H1 (cell line): ENCODE data around the gene USP20. TPM values are rescaled to one million over a fixed set of nuclear protein-coding genes. Genes with fewer than 3 reads are reported as not detected.

ENCODE experiments used
- CTCF ChIA-PET: fragments of 300-600 bp; sonication (Branson Sonifier 250); formaldehyde crosslinking; loops from one replicate; lab custom pipeline; 2021; ENCODE audit not compliant: partially characterized antibody; lab: Charles Lee
- POLR2A ChIA-PET: fragments of 300-600 bp; sonication (Branson Sonifier 250); formaldehyde crosslinking; loops from one replicate; lab custom pipeline; 2021; ENCODE audit warnings: inconsistent platforms; ENCODE audit not compliant: partially characterized antibody; lab: Charles Lee
- DNase-seq, 2 experiments: peaks; one replicate each; pipeline versions ENCODE4 v3.0.0 to v3.0.0-alpha.2; 2010 to 2022; ENCODE audit warnings: low spot score in 2 of 2, low read depth in 1 of 2, mixed read lengths in 1 of 2
- FAIRE-seq: peaks from 2 replicates; lab custom pipeline; 2011; peaks lifted over from hg19 to GRCh38; lab: Jason Lieb, UNC
- H2AFZ ChIP-seq: 2 replicates; pipeline ENCODE4 v1.8.1; 2012; ENCODE audit warnings: low read length, inconsistent platforms
- H2AK5ac ChIP-seq: 2 replicates; pipeline ENCODE4 v1.6.1; 2013; ENCODE audit warnings: low read depth, low read length
- H2BK120ac ChIP-seq: replicated peaks from 2 replicates; pipeline ENCODE3; 2013; ENCODE audit warnings: low read depth, low read length, inconsistent platforms
- H2BK12ac ChIP-seq: 2 replicates; pipeline ENCODE4 v1.6.1; 2013; ENCODE audit warnings: low read depth, low read length
- H2BK15ac ChIP-seq: 2 replicates; pipeline ENCODE4 v1.6.1; 2013; ENCODE audit warnings: low read length
- H2BK20ac ChIP-seq: 2 replicates; pipeline ENCODE4 v1.6.1; 2013; ENCODE audit warnings: low read length
- H2BK5ac ChIP-seq: 2 replicates; pipeline ENCODE4 v1.6.1; 2013; ENCODE audit warnings: low read depth, low read length
- H3K14ac ChIP-seq: 2 replicates; pipeline ENCODE4 v1.6.1; 2013; ENCODE audit warnings: inconsistent platforms; ENCODE audit not compliant: insufficient read length
- H3K18ac ChIP-seq: 2 replicates; pipeline ENCODE4 v1.6.1; 2013; ENCODE audit warnings: low read length; ENCODE audit errors: extremely low read depth
- H3K23ac ChIP-seq: 2 replicates; pipeline ENCODE4 v1.6.1; 2013; ENCODE audit warnings: inconsistent platforms; ENCODE audit not compliant: insufficient read length
- H3K23me2 ChIP-seq: 2 replicates; pipeline ENCODE4 v1.6.1; 2013; ENCODE audit warnings: low read depth, low read length
- H3K27ac ChIP-seq: 2 replicates; pipeline ENCODE4 v1.6.1; 2011; ENCODE audit warnings: low read depth, low read length, inconsistent platforms
- H3K27me3 ChIP-seq, 4 experiments: replicated peaks in 1 of 4; 1 replicate in 1 of 4; 2 replicates in 3 of 4; pipeline versions ENCODE4 v1.6.1 to v1.8.1; 2011 to 2013; ENCODE audit warnings: low read length in 3 of 4, mild to moderate bottlenecking in 3 of 4, inconsistent platforms in 2 of 4, mixed read lengths in 2 of 4, moderate library complexity in 1 of 4; ENCODE audit not compliant: control insufficient read depth in 3 of 4, insufficient read depth in 3 of 4; ENCODE audit errors: extremely low read depth in 1 of 4
- H3K36me3 ChIP-seq, 4 experiments: 2 replicates each; pipeline versions ENCODE4 v1.6.1 to v1.8.1; 2011 to 2013; ENCODE audit warnings: mild to moderate bottlenecking in 4 of 4, low read length in 3 of 4, moderate library complexity in 2 of 4, control low read depth in 1 of 4, inconsistent platforms in 1 of 4; ENCODE audit not compliant: insufficient read depth in 4 of 4, control insufficient read depth in 2 of 4
- H3K4ac ChIP-seq: replicated peaks from 2 replicates; pipeline ENCODE3; 2013; ENCODE audit warnings: low read length, low read depth, mixed read lengths, inconsistent platforms; ENCODE audit not compliant: insufficient read length
- H3K4me1 ChIP-seq, 4 experiments: replicated peaks in 1 of 4; 1 replicate in 1 of 4; 2 replicates in 3 of 4; pipeline versions ENCODE4 v1.6.1 to v1.8.1; 2011 to 2013; ENCODE audit warnings: low read length in 3 of 4, inconsistent platforms in 2 of 4, mixed read lengths in 1 of 4; ENCODE audit not compliant: insufficient read depth in 4 of 4, control insufficient read depth in 3 of 4
- H3K4me2 ChIP-seq, 2 experiments: 2 replicates each; pipeline versions ENCODE4 v1.6.1 to v1.8.1; 2011 to 2013; ENCODE audit warnings: low read depth in 2 of 2, low read length in 2 of 2, control low read depth in 1 of 2, inconsistent platforms in 1 of 2, mild to moderate bottlenecking in 1 of 2; ENCODE audit not compliant: insufficient read depth in 1 of 2
- H3K4me3 ChIP-seq, 4 experiments: fragments of 200-600, 300-600 bp in 1 of 4; sonication (generic), shearing (Covaris generic), sonication (Bioruptor Twin) in 1 of 4; 2 replicates each; pipeline versions ENCODE4 v1.5.1 to v1.8.1; 2011 to 2016; ENCODE audit warnings: low read length in 4 of 4, low read depth in 3 of 4, control low read depth in 2 of 4, inconsistent platforms in 2 of 4, mild to moderate bottlenecking in 2 of 4, mixed read lengths in 1 of 4, moderate library complexity in 1 of 4; ENCODE audit not compliant: insufficient read depth in 2 of 4; ENCODE audit errors: extremely low read depth in 1 of 4
- H3K56ac ChIP-seq: replicated peaks from 2 replicates; pipeline ENCODE3; 2013; ENCODE audit warnings: low read depth, mild to moderate bottlenecking, mixed read lengths, low read length, inconsistent platforms; ENCODE audit not compliant: insufficient read length
- H3K79me1 ChIP-seq: 2 replicates; pipeline ENCODE4 v1.6.1; 2013; ENCODE audit warnings: low read depth, low read length, control low read depth
- H3K79me2 ChIP-seq, 2 experiments: 2 replicates each; pipeline versions ENCODE4 v1.6.1 to v1.8.1; 2012 to 2013; ENCODE audit warnings: low read length in 2 of 2, mild to moderate bottlenecking in 2 of 2, inconsistent platforms in 1 of 2; ENCODE audit not compliant: insufficient read depth in 2 of 2, control insufficient read depth in 1 of 2
- H3K9ac ChIP-seq, 4 experiments: replicated peaks in 1 of 4; 1 replicate in 1 of 4; 2 replicates in 3 of 4; pipeline versions ENCODE4 v1.6.1 to v1.8.1; 2011 to 2013; ENCODE audit warnings: low read depth in 3 of 4, low read length in 3 of 4, control low read depth in 2 of 4, mild to moderate bottlenecking in 2 of 4, moderate library complexity in 2 of 4, inconsistent platforms in 1 of 4; ENCODE audit errors: extremely low read depth in 1 of 4
- H3K9me3 ChIP-seq, 2 experiments: 2 replicates each; pipeline versions ENCODE4 v1.6.1 to v1.8.1; 2012 to 2013; ENCODE audit warnings: mild to moderate bottlenecking in 2 of 2, moderate library complexity in 2 of 2, control low read depth in 1 of 2, inconsistent platforms in 1 of 2, low read depth in 1 of 2, low read length in 1 of 2, mixed read lengths in 1 of 2; ENCODE audit not compliant: insufficient read depth in 2 of 2
- H4K20me1 ChIP-seq, 2 experiments: replicated peaks in 1 of 2; 2 replicates each; pipeline versions ENCODE3 to v1.8.1; 2011 to 2013; ENCODE audit warnings: inconsistent platforms in 2 of 2, low read length in 2 of 2, mild to moderate bottlenecking in 1 of 2; ENCODE audit not compliant: insufficient read depth in 2 of 2, control insufficient read depth in 1 of 2
- H4K5ac ChIP-seq: 2 replicates; pipeline ENCODE4 v1.6.1; 2013; ENCODE audit warnings: low read length, low read depth, mixed read lengths, inconsistent platforms; ENCODE audit not compliant: insufficient read length
- H4K8ac ChIP-seq: 2 replicates; pipeline ENCODE4 v1.8.0; 2013; ENCODE audit warnings: mild to moderate bottlenecking, moderate library complexity, low read length, inconsistent platforms; ENCODE audit not compliant: insufficient read depth; ENCODE audit errors: extremely low read depth
- H4K91ac ChIP-seq: replicated peaks from 2 replicates; pipeline ENCODE3; 2013; ENCODE audit warnings: low read length, mixed read lengths, inconsistent platforms; ENCODE audit not compliant: insufficient read length
- CREB1 ChIP-seq: IDR thresholded peaks from 2 replicates; pipeline ENCODE4 v1.6.1; 2012; ENCODE audit warnings: inconsistent platforms
- EGR1 ChIP-seq: IDR thresholded peaks from 2 replicates; pipeline ENCODE4 v1.6.1; 2011; ENCODE audit warnings: low read depth, low read length, borderline replicate concordance
- EP300 ChIP-seq, 2 experiments: IDR thresholded peaks; 1 replicate in 1 of 2; 2 replicates in 1 of 2; pipeline ENCODE4 v1.6.1; 2011 to 2012; ENCODE audit warnings: low read depth in 2 of 2, low read length in 2 of 2, mild to moderate bottlenecking in 2 of 2, borderline replicate concordance in 1 of 2, inconsistent platforms in 1 of 2, moderate library complexity in 1 of 2
- GTF2F1 ChIP-seq: IDR thresholded peaks from 2 replicates; pipeline ENCODE4 v1.6.1; 2012; ENCODE audit warnings: low read depth, low read length, improper control_type of control experiment, borderline replicate concordance
- KDM1A ChIP-seq: fragments of 200-600, 300-600 bp; sonication (generic); IDR thresholded peaks from 2 replicates; pipeline ENCODE4 v1.7.1; 2016; ENCODE audit warnings: mild to moderate bottlenecking, low read length, borderline replicate concordance
- MAFK ChIP-seq: IDR thresholded peaks from 2 replicates; pipeline ENCODE4 v1.6.1; 2012; ENCODE audit warnings: low read depth, mild to moderate bottlenecking, improper control_type of control experiment, low read length
- RFX5 ChIP-seq: IDR thresholded peaks from 2 replicates; pipeline ENCODE4 v1.6.1; 2011; ENCODE audit warnings: low read depth, low read length, improper control_type of control experiment, borderline replicate concordance
- RXRA ChIP-seq: IDR thresholded peaks from 2 replicates; pipeline ENCODE4 v1.6.1; 2011; ENCODE audit warnings: low read depth, mild to moderate bottlenecking, low read length, moderate library complexity; ENCODE audit not compliant: insufficient read depth
- SAP30 ChIP-seq: fragments of 300-600 bp; sonication (generic); IDR thresholded peaks from 2 replicates; pipeline ENCODE4 v1.7.1; 2012; ENCODE audit warnings: low read length, moderate library complexity, mild to moderate bottlenecking, inconsistent platforms; ENCODE audit not compliant: insufficient read depth, insufficient replicate concordance
- SP1 ChIP-seq: IDR thresholded peaks from 2 replicates; pipeline ENCODE4 v1.6.1; 2011; ENCODE audit warnings: low read depth, low read length
- TBP ChIP-seq: IDR thresholded peaks from 2 replicates; pipeline ENCODE4 v1.6.1; 2011; ENCODE audit warnings: low read depth, low read length, improper control_type of control experiment
- TCF12 ChIP-seq: IDR thresholded peaks from 2 replicates; pipeline ENCODE4 v1.6.1; 2011; ENCODE audit warnings: low read depth, mild to moderate bottlenecking, low read length
- WGBS, 2 experiments: shearing (Covaris generic) in 1 of 2; methylation state at CpG; one replicate each; pipeline versions ENCODE4 v1.1.6 to v1.1.7; 2013 to 2015; ENCODE audit warnings: low lambda C conversion rate in 2 of 2, mixed read lengths in 2 of 2, inconsistent platforms in 1 of 2, low coverage in 1 of 2, missing lambda C conversion rate in 1 of 2; ENCODE audit not compliant: insufficient replicate concordance in 2 of 2, insufficient coverage in 1 of 2, insufficient read length in 1 of 2; ENCODE audit errors: extremely low coverage in 1 of 2, missing lambda C conversion rate in 1 of 2; 5-methylcytosine and 5-hydroxymethylcytosine counted together
- polyA plus RNA-seq, 7 experiments: library from polyadenylated mRNA; depleted of rRNA in 3 of 7; stranded (reverse) in 5 of 7; unstranded in 2 of 7; fragments of >200 nt in 5 of 7; fragments of 200-250 nt in 2 of 7; gene quantifications; 1 replicate in 5 of 7; 2 replicates in 1 of 7; 4 replicates in 1 of 7; pipeline versions ENCODE4 v1.2.1 to v1.2.3, GENCODE V29; 2011 to 2013; ENCODE audit warnings: missing spikeins in 2 of 7, mixed read lengths in 2 of 7
- total RNA-seq: library from RNA; stranded (reverse); fragmentation: NEBNext Ultra II Directional; extraction: Animal tissue kit (Norgen Biotek cat#: 25700); gene quantifications from 2 replicates; pipeline ENCODE4 v1.2.1, GENCODE V29; 2021

The USP20 gene
- total and polyA plus RNA-seq, 2 of the 8 experiments (the other 6 are each of a cell fraction or from before 2014, with no cell fraction given): 13.4 to 23.0 TPM

- Histone ChIP-seq H3K79me2 (no peaks in the 10 kb centered on the region), H2BK20ac (no peak overlapping the region), H3K9ac (no peak overlapping the region), H2AFZ (no peak overlapping the region), H3K36me3 (peaks cover 2 to 38% (median 8%) of the 10 kb centered on the region in 4 experiments; a peak in 7 of 8 replicates), H3K4me3 (no peak overlapping the region), H3K79me1 (peaks cover 2% of the 10 kb centered on the region; the same call in 1 of the 2 replicates), H4K5ac (no peak overlapping the region), H2BK12ac (no peak overlapping the region), H3K27ac (no peak overlapping the region), H2AK5ac (no peak overlapping the region), H3K14ac (no peak overlapping the region), H3K4me2 (no peak overlapping the region), H4K20me1 (peaks cover 3 to 19% of the 10 kb centered on the region in 2 experiments), H3K9me3 (no peaks in the 10 kb centered on the region), H3K4ac (no peak overlapping the region), H2BK15ac (no peak overlapping the region), H4K8ac (no peak overlapping the region), H3K18ac (no peak overlapping the region), H3K56ac (no peak overlapping the region), H4K91ac (no peak overlapping the region), H3K23ac (no peak overlapping the region), H3K27me3 (no peaks in the 10 kb centered on the region), H3K23me2 (no peaks in the 10 kb centered on the region), H3K4me1 (no peaks in the 10 kb centered on the region; a peak in 1 of 7 replicates), H2BK120ac (no peak overlapping the region), H2BK5ac (no peak overlapping the region)
- TF ChIP-seq RXRA: no peak
- TF ChIP-seq KDM1A: no peak
- no peak for TF ChIP-seq TBP
- TF ChIP-seq CREB1: no peak
- no peak for TF ChIP-seq EGR1
- no peak for TF ChIP-seq TCF12
- TF ChIP-seq RFX5: no peak
- TF ChIP-seq MAFK: no peak
- TF ChIP-seq GTF2F1: no peak
- TF ChIP-seq SP1: no peak
- no peak for TF ChIP-seq SAP30
- no peak for TF ChIP-seq EP300 (IDR thresholded peaks at IDR 0.05; ENCODE audit: borderline replicate concordance in 1 of 2, low read depth in 2 of 2, low read length in 2 of 2)
- 93% methylated on average over 6 of the region's 6 CpGs; no CpG with 5 or more reads in 1 of the 2 experiments for WGBS, 2 experiments
- CTCF ChIA-PET: interaction anchor here (0.6 to 1.9 kb wide), 5 partner anchors 11 to 515 kb away, joined by 3 to 5 read pairs (median 3); no protein-coding TSS in a partner anchor
- no peak for FAIRE-seq
- no peak for DNase-seq
- POLR2A ChIA-PET: interaction anchor here (0.6 to 1.4 kb wide), 3 partner anchors 13 to 113 kb away, joined by 3 read pairs; partner anchors contain the start of gene TOR1A
Observed at GRCh38 chr9:129810788-129811187, 24.5 kb upstream of the USP20 start.
